Measurements from ENCODE around the gene IQGAP2. TPM values are rescaled to one million over a fixed set of nuclear protein-coding genes. Genes with fewer than 3 reads are reported as not detected.
"Not testable (repeated sequence)": the region's sequence is repeated elsewhere in the genome, so short reads cannot be mapped to it uniquely, and the experiment has no call there.

IQGAP2 gene
- total and polyA plus RNA-seq, 2 donors: 20.7 to 33.3 TPM

GRCh38 chr5:76673125-76673524 lies 270.0 kb downstream of the IQGAP2 start:
- Histone ChIP-seq H3K9me3 (ENCODE audit: control insufficient read depth in 2 of 2, insufficient read depth in 1 of 2, low read length in 1 of 2) (no peaks in the 10 kb centered on the region), H3K4me3 (ENCODE audit: low read length in 2 of 2) (no peak overlapping the region), H3K27me3 (ENCODE audit: control insufficient read depth in 2 of 2, insufficient read depth in 1 of 2, low read length in 1 of 2) (no peaks in the 10 kb centered on the region), H3K36me3 (ENCODE audit: control insufficient read depth in 2 of 2, insufficient read depth in 2 of 2, low read length in 1 of 2) (peaks cover 0 to 24% of the 10 kb centered on the region in 2 donors), H3K4me1 (ENCODE audit: control insufficient read depth in 2 of 2, insufficient read depth in 2 of 2, low read length in 2 of 2) (no peaks in the 10 kb centered on the region), H3K27ac (ENCODE audit: low read depth in 1 of 2, low read length in 1 of 2) (no peak overlapping the region)
- DNase-seq (ENCODE audit: low read depth in 6 of 9, low spot score in 9 of 9): no peak

GRCh38 chr5:76674330-76675066 lies 271.4 kb downstream of the IQGAP2 start:
- H3K4me1 ChIP-seq (ENCODE audit: control insufficient read depth in 2 of 2, insufficient read depth in 2 of 2, low read length in 2 of 2): no peaks in the 10 kb centered on the region
- H3K4me3 ChIP-seq (ENCODE audit: low read length in 2 of 2): no peak overlapping the region
- H3K27ac ChIP-seq (ENCODE audit: low read depth in 1 of 2, low read length in 1 of 2): no peak overlapping the region
- WGBS: 97% methylated on average over 8 of the region's 8 CpGs
- H3K36me3 ChIP-seq (ENCODE audit: control insufficient read depth in 2 of 2, insufficient read depth in 2 of 2, low read length in 1 of 2): peaks cover 0 to 19% of the 10 kb centered on the region in 2 donors
- no peak for DNase-seq (ENCODE audit: low read depth in 6 of 9, low spot score in 9 of 9)
- no peaks in the 10 kb centered on the region for H3K9me3 ChIP-seq (ENCODE audit: control insufficient read depth in 2 of 2, insufficient read depth in 1 of 2, low read length in 1 of 2)
- H3K27me3 ChIP-seq (ENCODE audit: control insufficient read depth in 2 of 2, insufficient read depth in 1 of 2, low read length in 1 of 2): no peaks in the 10 kb centered on the region

GRCh38 chr5:76675364-76675763 lies 272.3 kb downstream of the IQGAP2 start:
- no peak overlapping the region for H3K4me3 ChIP-seq (ENCODE audit: low read length in 2 of 2)
- H3K4me1 ChIP-seq (ENCODE audit: control insufficient read depth in 2 of 2, insufficient read depth in 2 of 2, low read length in 2 of 2): no peaks in the 10 kb centered on the region
- no peak overlapping the region for H3K27ac ChIP-seq (ENCODE audit: low read depth in 1 of 2, low read length in 1 of 2)
- 97% methylated on average over 1 of the region's 1 CpG for WGBS
- H3K27me3 ChIP-seq (ENCODE audit: control insufficient read depth in 2 of 2, insufficient read depth in 1 of 2, low read length in 1 of 2): no peaks in the 10 kb centered on the region
- DNase-seq (ENCODE audit: low read depth in 6 of 9, low spot score in 9 of 9): no peak
- no peaks in the 10 kb centered on the region for H3K9me3 ChIP-seq (ENCODE audit: control insufficient read depth in 2 of 2, insufficient read depth in 1 of 2, low read length in 1 of 2)
- H3K36me3 ChIP-seq (ENCODE audit: control insufficient read depth in 2 of 2, insufficient read depth in 2 of 2, low read length in 1 of 2): peaks cover 0 to 17% of the 10 kb centered on the region in 2 donors

- Histone ChIP-seq H3K36me3 (ENCODE audit: control insufficient read depth in 2 of 2, insufficient read depth in 2 of 2, low read length in 1 of 2) (peaks cover 0 to 12% of the 10 kb centered on the region in 2 donors), H3K27ac (ENCODE audit: low read depth in 1 of 2, low read length in 1 of 2) (no peak overlapping the region), H3K4me3 (ENCODE audit: low read length in 2 of 2) (no peak overlapping the region), H3K27me3 (ENCODE audit: control insufficient read depth in 2 of 2, insufficient read depth in 1 of 2, low read length in 1 of 2) (no peaks in the 10 kb centered on the region), H3K4me1 (ENCODE audit: control insufficient read depth in 2 of 2, insufficient read depth in 2 of 2, low read length in 2 of 2) (no peaks in the 10 kb centered on the region), H3K9me3 (ENCODE audit: control insufficient read depth in 2 of 2, insufficient read depth in 1 of 2, low read length in 1 of 2) (no peaks in the 10 kb centered on the region)
- DNase-seq (ENCODE audit: low read depth in 6 of 9, low spot score in 9 of 9): no peak
- WGBS: 98% methylated on average over 8 of the region's 8 CpGs
These were observed 274.9 kb downstream of the IQGAP2 start for GRCh38 chr5:76677849-76678472.

DNA sequence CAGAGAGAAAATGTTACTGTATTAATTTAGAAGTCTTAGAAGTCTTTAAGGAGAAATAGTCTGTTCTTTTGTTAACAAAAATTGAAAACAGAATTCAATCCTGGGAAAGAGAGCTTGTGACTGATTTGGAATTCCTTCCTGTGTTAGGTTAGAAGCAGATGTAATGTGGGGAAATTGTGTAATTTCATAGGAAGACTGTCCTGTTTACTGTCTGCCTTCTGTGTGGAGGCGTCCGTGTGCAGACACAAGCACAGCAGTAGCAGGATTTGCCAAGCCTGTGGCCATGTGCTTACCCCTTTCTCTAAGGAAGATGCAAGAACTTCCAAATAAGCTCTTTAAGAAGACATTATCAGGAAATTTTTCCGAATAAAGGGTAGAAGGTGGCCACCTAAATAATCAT lies 276.1 kb downstream of the IQGAP2 start:
- H3K27me3 ChIP-seq (ENCODE audit: control insufficient read depth in 2 of 2, insufficient read depth in 1 of 2, low read length in 1 of 2): no peaks in the 10 kb centered on the region
- no peak for DNase-seq (ENCODE audit: low read depth in 6 of 9, low spot score in 9 of 9)
- 95% methylated on average over 3 of the region's 3 CpGs for WGBS
- H3K36me3 ChIP-seq (ENCODE audit: control insufficient read depth in 2 of 2, insufficient read depth in 2 of 2, low read length in 1 of 2): peaks cover 0 to 9% of the 10 kb centered on the region in 2 donors
- no peak overlapping the region for H3K27ac ChIP-seq (ENCODE audit: low read depth in 1 of 2, low read length in 1 of 2)
- H3K4me3 ChIP-seq (ENCODE audit: low read length in 2 of 2): no peak overlapping the region
- no peaks in the 10 kb centered on the region for H3K4me1 ChIP-seq (ENCODE audit: control insufficient read depth in 2 of 2, insufficient read depth in 2 of 2, low read length in 2 of 2)
- no peaks in the 10 kb centered on the region for H3K9me3 ChIP-seq (ENCODE audit: control insufficient read depth in 2 of 2, insufficient read depth in 1 of 2, low read length in 1 of 2)

DNA sequence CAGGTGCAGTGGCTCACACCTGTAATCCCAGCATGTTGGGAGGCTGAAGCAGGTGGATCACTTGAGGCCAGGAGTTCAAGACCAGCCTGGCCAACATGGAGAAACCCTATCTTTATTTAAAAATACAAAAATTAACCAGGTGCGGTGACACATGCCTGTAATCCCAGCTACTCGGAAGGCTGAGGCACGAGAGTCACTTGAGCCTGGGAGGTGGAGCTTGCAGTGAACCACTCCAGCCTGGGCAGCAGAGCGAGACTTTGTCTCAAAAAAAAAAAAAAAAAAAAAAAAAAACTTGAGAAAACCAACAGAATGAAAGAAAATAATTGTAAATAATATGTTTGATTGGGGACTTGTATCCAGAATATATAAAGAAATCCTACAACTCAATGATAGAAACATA lies 277.7 kb downstream of the IQGAP2 start:
- DNase-seq (ENCODE audit: low read depth in 6 of 9, low spot score in 9 of 9); H3K36me3 ChIP-seq (ENCODE audit: control insufficient read depth in 2 of 2, insufficient read depth in 2 of 2, low read length in 1 of 2); H3K27me3 ChIP-seq (ENCODE audit: control insufficient read depth in 2 of 2, insufficient read depth in 1 of 2, low read length in 1 of 2): not testable (repeated sequence)

GRCh38 chr5:76681287-76681686 lies 278.2 kb downstream of the IQGAP2 start:
- Histone ChIP-seq H3K4me3 (ENCODE audit: low read length in 2 of 2) (no peak overlapping the region), H3K27me3 (ENCODE audit: control insufficient read depth in 2 of 2, insufficient read depth in 1 of 2, low read length in 1 of 2) (no peaks in the 10 kb centered on the region), H3K27ac (ENCODE audit: low read depth in 1 of 2, low read length in 1 of 2) (no peak overlapping the region), H3K4me1 (ENCODE audit: control insufficient read depth in 2 of 2, insufficient read depth in 2 of 2, low read length in 2 of 2) (no peaks in the 10 kb centered on the region), H3K36me3 (ENCODE audit: control insufficient read depth in 2 of 2, insufficient read depth in 2 of 2, low read length in 1 of 2) (peaks cover 0 to 5% of the 10 kb centered on the region in 2 donors), H3K9me3 (ENCODE audit: control insufficient read depth in 2 of 2, insufficient read depth in 1 of 2, low read length in 1 of 2) (no peaks in the 10 kb centered on the region)
- DNase-seq (ENCODE audit: low read depth in 6 of 9, low spot score in 9 of 9): no peak
- 96% methylated on average over 4 of the region's 4 CpGs for WGBS

More for the DNA sequence above, 277.7 kb downstream of the IQGAP2 start:
- 98% methylated on average over 4 of the region's 4 CpGs for WGBS
- H3K4me3 ChIP-seq (ENCODE audit: low read length in 2 of 2); H3K4me1 ChIP-seq (ENCODE audit: control insufficient read depth in 2 of 2, insufficient read depth in 2 of 2, low read length in 2 of 2); H3K27ac ChIP-seq (ENCODE audit: low read depth in 1 of 2, low read length in 1 of 2); H3K9me3 ChIP-seq (ENCODE audit: control insufficient read depth in 2 of 2, insufficient read depth in 1 of 2, low read length in 1 of 2): not testable (repeated sequence)

- Histone ChIP-seq H3K27me3 (ENCODE audit: control insufficient read depth in 2 of 2, insufficient read depth in 1 of 2, low read length in 1 of 2) (no peaks in the 10 kb centered on the region), H3K36me3 (ENCODE audit: control insufficient read depth in 2 of 2, insufficient read depth in 2 of 2, low read length in 1 of 2) (peaks cover 0 to 5% of the 10 kb centered on the region in 2 donors), H3K9me3 (ENCODE audit: control insufficient read depth in 2 of 2, insufficient read depth in 1 of 2, low read length in 1 of 2) (no peaks in the 10 kb centered on the region), H3K4me1 (ENCODE audit: control insufficient read depth in 2 of 2, insufficient read depth in 2 of 2, low read length in 2 of 2) (no peaks in the 10 kb centered on the region), H3K4me3 (ENCODE audit: low read length in 2 of 2) (no peak overlapping the region), H3K27ac (ENCODE audit: low read depth in 1 of 2, low read length in 1 of 2) (no peak overlapping the region)
- no peak for DNase-seq (ENCODE audit: low read depth in 6 of 9, low spot score in 9 of 9)
- 55% methylated on average over 2 of the region's 2 CpGs for WGBS
These were observed 279.3 kb downstream of the IQGAP2 start for GRCh38 chr5:76682387-76682786.

DNA sequence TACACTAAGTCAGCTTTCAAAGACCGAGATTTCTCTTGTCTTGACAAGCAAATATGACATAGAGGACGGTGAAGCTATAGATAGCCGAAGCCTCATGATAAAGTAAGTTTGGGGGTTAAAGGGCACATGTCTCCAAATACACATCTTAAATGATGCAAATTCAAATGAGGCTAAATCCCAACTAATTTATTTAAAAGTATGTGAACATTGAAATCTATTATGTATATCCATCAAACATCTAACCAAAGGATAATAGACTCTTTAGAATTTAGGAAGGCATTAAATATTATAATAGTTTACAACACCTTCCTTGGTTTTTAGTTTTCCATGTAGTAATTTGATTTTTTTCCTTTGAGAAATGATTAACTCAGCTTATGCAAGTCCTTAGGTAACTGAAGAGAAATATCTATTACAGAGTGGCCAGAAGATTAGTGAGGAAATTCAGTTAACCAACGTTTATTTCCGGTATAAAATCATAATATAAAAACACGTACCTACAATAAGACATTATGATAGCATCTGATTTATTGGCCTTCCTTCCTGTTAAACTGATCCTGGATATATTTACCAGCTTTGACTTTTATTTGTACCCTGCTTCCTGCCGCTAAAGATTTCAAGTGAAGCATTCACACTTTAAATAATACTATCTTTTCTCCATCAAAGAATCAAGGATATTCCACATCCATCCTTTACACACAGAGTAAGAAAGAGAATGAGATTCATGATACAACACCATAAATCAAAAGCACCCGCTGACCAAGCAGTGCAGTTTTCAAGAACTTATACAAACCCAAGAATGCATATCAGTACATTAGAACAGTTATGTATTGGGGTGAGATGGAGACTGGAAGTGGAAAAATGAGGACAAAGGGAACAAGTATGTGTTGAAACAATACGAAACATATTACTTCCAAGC lies 281.0 kb downstream of the IQGAP2 start:
- 72% methylated on average over 9 of the region's 9 CpGs for WGBS
- Histone ChIP-seq H3K9me3 (ENCODE audit: control insufficient read depth in 2 of 2, insufficient read depth in 1 of 2, low read length in 1 of 2) (no peaks in the 10 kb centered on the region), H3K4me1 (ENCODE audit: control insufficient read depth in 2 of 2, insufficient read depth in 2 of 2, low read length in 2 of 2) (no peaks in the 10 kb centered on the region), H3K27me3 (ENCODE audit: control insufficient read depth in 2 of 2, insufficient read depth in 1 of 2, low read length in 1 of 2) (no peaks in the 10 kb centered on the region), H3K27ac (ENCODE audit: low read depth in 1 of 2, low read length in 1 of 2) (no peak overlapping the region), H3K4me3 (ENCODE audit: low read length in 2 of 2) (no peak overlapping the region), H3K36me3 (ENCODE audit: control insufficient read depth in 2 of 2, insufficient read depth in 2 of 2, low read length in 1 of 2) (peaks cover 0 to 2% of the 10 kb centered on the region in 2 donors)
- DNase-seq (ENCODE audit: low read depth in 6 of 9, low spot score in 9 of 9): no peak

Measured in thymus (tissue), 11 donors.